VCaP (cell line): ENCODE data around the gene KCNQ1OT1.

Experiments
- H3K27ac ChIP-seq: fragments of 450-650 bp; 2 replicates; pipeline ENCODE4 v1.5.1; 2017
- TF ChIP-seq, protein P1 (sequence below): fragments of 450-650 bp; conservative IDR thresholded peaks from 2 replicates; pipeline ENCODE4 v1.5.1; 2017; ENCODE audit warnings: mild to moderate bottlenecking, moderate library complexity

KCNQ1OT1 gene

DNA sequence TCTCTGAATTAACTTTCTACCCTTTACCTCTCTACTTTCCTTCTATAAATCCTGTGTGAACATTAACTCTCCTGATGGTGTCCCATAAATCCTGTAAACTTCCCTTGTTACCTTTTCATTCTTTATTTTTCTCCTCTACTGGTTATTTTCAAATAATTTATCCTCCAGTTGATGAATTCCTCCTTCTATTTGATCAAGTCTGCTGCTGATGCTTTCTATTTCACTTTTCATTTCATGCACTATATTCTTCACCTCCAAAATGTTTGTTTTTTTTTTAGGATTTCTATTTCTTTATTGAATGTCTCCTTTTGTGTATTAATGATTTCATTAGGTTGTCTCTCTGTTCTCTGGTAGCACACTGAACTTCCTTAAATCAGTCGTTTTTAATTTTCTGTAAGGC is 68.6 kb downstream of the KCNQ1OT1 start:
- H3K27ac ChIP-seq, result no peak overlapping the region
- TF ChIP-seq, protein P1, sequence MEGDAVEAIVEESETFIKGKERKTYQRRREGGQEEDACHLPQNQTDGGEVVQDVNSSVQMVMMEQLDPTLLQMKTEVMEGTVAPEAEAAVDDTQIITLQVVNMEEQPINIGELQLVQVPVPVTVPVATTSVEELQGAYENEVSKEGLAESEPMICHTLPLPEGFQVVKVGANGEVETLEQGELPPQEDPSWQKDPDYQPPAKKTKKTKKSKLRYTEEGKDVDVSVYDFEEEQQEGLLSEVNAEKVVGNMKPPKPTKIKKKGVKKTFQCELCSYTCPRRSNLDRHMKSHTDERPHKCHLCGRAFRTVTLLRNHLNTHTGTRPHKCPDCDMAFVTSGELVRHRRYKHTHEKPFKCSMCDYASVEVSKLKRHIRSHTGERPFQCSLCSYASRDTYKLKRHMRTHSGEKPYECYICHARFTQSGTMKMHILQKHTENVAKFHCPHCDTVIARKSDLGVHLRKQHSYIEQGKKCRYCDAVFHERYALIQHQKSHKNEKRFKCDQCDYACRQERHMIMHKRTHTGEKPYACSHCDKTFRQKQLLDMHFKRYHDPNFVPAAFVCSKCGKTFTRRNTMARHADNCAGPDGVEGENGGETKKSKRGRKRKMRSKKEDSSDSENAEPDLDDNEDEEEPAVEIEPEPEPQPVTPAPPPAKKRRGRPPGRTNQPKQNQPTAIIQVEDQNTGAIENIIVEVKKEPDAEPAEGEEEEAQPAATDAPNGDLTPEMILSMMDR, result no peak

DNA sequence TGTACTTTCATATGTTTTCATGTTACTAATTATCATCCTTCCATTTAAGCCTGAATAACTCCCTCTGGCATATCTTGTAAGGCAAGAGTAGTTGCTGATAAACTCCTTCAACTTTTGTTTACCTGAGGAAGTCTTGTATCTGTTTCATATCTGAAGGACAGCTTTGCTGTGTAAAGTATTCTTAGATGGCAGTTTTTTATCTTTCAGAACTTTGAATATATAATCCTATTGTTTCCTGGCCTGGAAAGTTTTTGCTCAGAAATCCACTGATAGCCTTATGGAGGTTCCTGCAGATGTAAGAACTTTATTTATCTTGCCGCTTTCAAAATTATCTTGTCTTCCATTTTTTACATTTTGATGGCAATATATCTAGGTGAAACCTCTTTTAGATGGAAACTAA is 69.1 kb downstream of the KCNQ1OT1 start:
- TF ChIP-seq, protein P1, result no peak
- no peak overlapping the region for H3K27ac ChIP-seq

DNA sequence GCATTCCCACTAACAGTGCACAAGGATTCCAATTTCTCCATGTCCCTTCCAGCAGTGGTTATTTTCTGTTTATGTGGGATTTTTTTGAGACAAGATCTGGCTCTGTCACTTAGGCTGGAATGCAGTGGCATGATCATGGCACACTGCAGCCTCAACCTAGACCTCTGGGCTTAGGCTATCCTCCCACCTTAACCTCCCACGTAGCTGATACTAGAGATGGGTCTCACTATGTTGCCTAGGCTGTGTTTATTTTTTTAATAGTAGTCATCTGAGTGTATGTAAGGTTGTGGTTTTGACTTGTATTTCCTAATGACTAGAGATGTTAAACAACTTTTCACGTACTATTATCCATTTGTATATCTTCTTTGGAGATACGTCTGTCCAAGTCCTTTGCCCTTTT is 74.6 kb downstream of the KCNQ1OT1 start:
- H3K27ac ChIP-seq, result no peak overlapping the region

DNA sequence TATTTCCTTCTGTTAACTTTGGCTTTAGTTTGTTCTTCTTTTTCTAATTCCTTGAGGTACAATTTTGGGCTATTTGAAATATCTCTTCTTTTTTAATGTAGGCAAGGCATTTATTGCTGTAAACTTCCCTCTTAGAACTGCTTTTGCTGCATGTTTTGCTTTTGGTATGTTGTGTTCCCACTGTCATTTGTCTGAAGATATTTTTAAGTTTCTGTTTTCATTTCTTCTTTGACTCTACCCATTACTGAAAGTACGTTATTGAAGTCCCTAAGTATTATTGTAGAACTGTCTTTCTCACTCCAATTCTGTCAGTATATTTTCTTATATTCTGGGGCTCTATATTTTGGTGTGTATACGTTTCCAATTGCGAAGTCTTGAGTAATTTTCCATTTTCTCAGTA is 77.9 kb downstream of the KCNQ1OT1 start:
- TF ChIP-seq, protein P1, result no peak

More for the DNA sequence above, 74.6 kb downstream of the KCNQ1OT1 start:
- TF ChIP-seq, protein P1, result no peak

DNA sequence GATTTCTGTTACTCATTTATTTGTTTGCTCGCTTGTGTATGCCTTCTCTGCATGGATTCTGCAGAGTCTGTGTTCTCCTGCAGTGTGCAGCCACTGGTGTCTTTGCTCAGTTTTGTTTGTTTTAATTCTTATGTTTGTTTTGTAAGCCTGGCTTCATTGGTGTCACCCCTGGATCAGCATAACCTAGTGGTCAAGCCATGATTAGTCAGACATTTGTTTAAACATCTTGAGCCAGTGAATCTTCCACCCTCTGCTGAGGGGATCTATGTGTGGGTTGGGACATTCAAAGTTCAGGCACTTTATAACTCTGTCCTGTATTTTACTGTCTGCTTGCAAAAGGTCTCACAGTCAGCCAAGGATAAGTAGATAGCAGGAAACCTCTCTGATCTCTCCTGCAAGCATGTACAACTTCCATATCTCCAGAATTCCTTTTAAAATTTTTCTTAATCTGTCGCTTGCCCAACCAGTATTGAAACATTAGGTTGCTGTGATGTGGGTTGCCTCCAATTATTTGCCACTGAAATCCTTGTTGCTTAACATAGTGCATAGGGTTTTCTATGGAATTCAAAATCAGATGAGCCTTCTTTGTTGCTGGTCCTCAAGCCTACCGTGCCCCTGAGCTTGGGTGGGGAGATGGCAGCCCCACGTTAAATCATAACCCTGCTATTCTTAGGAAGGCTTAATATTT is 86.8 kb downstream of the KCNQ1OT1 start:
- TF ChIP-seq, protein P1, result peak; percentile 38; the same call in 1 of the 2 replicates
- peak overlapping the region; percentile 63 for H3K27ac ChIP-seq

More for the DNA sequence above, 77.9 kb downstream of the KCNQ1OT1 start:
- H3K27ac ChIP-seq, result no peak overlapping the region

DNA sequence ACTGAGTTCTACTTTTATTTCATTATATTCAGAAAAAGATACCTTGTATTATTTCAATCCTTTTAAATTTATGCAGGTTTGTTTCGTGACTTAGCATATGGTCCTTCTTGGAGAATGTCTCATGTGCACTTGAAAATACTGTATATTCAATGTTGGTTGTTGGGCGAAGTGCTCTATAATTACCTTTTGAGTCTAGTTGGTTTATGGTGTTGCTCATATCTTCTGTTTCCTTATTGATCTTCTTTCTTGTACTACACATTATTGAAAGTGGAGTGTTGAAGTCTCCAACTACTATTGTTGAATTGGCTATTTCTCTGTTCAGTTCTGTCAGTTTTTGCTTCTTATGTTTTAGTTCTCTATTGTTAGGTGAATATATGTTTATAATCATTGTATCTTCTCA is 90.4 kb downstream of the KCNQ1OT1 start:
- no peak overlapping the region for H3K27ac ChIP-seq
- TF ChIP-seq, protein P1, result no peak

DNA sequence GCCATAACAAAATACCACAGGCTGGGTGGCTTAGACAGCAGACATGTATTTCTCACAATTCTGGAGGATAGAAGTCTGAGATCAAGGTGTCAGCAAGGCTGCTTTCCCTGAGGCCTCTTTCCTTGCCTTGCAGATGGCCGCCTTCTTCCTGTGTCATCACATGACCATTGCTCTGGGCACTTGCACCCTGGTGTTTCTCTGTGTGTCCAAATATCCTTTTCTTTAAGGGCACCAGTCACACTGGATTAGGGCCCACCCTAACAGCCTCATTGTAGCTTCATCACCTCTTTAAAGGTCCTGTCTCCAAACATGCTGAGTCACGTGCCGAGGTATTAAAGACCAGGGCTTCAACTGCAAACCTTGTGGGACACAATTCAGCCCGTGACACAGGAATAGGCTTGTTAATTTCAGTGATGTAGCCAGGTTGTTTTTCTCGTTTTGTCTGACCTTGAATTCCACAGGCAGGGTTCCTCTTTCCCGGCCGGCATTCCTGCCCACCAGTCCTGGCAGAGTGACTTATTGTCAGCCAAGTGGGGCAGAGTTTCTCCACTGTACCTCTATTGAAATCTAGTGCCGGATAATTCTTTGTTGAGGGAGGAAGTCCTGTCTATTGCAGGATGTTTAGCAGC is 100.1 kb downstream of the KCNQ1OT1 start:
- TF ChIP-seq, protein P1, result no peak
- H3K27ac ChIP-seq, result no peak overlapping the region
